Limb (tissue), 2 donors: Measurements from ENCODE around the gene CIPC.

ENCODE experiments used
- DNase-seq, 2 donors: peaks; one replicate each; pipeline ENCODE4 v3.0.0-alpha.2; 2016; ENCODE audit errors: extremely low spot score in 2 of 2

Gene CIPC

GRCh38 chr14:77151245-77151644, 53.2 kb downstream of the CIPC start:
- no peak for DNase-seq

- peak in 1 of 2 donors; percentile 43 for DNase-seq
Observed at GRCh38 chr14:77151918-77152588, 54.0 kb downstream of the CIPC start.

GRCh38 chr14:77153802-77154201, 55.7 kb downstream of the CIPC start:
- DNase-seq = no peak

- no peak for DNase-seq
Observed at GRCh38 chr14:77154421-77154820, 56.4 kb downstream of the CIPC start.

GRCh38 chr14:77155083-77155482, 57.0 kb downstream of the CIPC start:
- no peak for DNase-seq

GRCh38 chr14:77157740-77158139, 59.7 kb downstream of the CIPC start:
- no peak for DNase-seq

GRCh38 chr14:77158175-77158881, 60.3 kb downstream of the CIPC start:
- peak; percentile 22 to 79 for DNase-seq

- no peak for DNase-seq
Observed at GRCh38 chr14:77158882-77159255, 60.8 kb downstream of the CIPC start.

GRCh38 chr14:77161011-77161410, 63.0 kb downstream of the CIPC start:
- DNase-seq = no peak
